ENCODE data around the gene ENOX1.

Gene ENOX1

GRCh38 chr13:43196750-43197370, 589.9 kb downstream of the ENOX1 start:
- DNase-seq = no peak
- Histone ChIP-seq H3K9ac (ENCODE audit: low read length) (no peak overlapping the region), H3K18ac (ENCODE audit: low read length) (no peak overlapping the region), H3K4ac (ENCODE audit: low read depth, low read length) (no peak overlapping the region), H3K36me3 (ENCODE audit: control insufficient read depth in 1 of 2, insufficient read depth in 2 of 2, low read length in 2 of 2) (no peaks in the 10 kb centered on the region), H4K91ac (ENCODE audit: low read depth, low read length) (no peak overlapping the region), H3K23ac (ENCODE audit: low read length) (no peak overlapping the region), H2AK5ac (ENCODE audit: low read length) (no peak overlapping the region), H2BK12ac (ENCODE audit: low read length) (no peak overlapping the region), H3K14ac (ENCODE audit: low read length) (no peak overlapping the region), H3K4me1 (ENCODE audit: control insufficient read depth in 1 of 2, insufficient read depth in 2 of 2, low read length in 2 of 2) (peaks cover 7 to 9% of the 10 kb centered on the region in 2 experiments), H4K12ac (ENCODE audit: low read depth, low read length) (no peak overlapping the region), H4K8ac (ENCODE audit: low read depth, low read length) (no peak overlapping the region), H2AFZ (ENCODE audit: insufficient read depth, low read length, poor library complexity) (no peak overlapping the region), H3K9me3 (ENCODE audit: insufficient read depth, low read depth, low read length) (no peaks in the 10 kb centered on the region), H3K79me2 (ENCODE audit: control insufficient read depth, insufficient read depth, low read length, poor library complexity) (no peaks in the 10 kb centered on the region), H3K27me3 (ENCODE audit: insufficient read depth, low read length) (no peaks in the 10 kb centered on the region), H3K4me2 (ENCODE audit: low read length) (no peak overlapping the region), H3K4me3 (ENCODE audit: low read depth, low read length) (no peak overlapping the region), H3K79me1 (ENCODE audit: low read length) (peaks cover 2% of the 10 kb centered on the region), H2BK5ac (ENCODE audit: low read depth, low read length, poor library complexity) (no peak overlapping the region), H2BK120ac (ENCODE audit: insufficient read depth, low read length, poor library complexity) (no peak overlapping the region), H3K27ac (ENCODE audit: low read depth, low read length) (no peak overlapping the region)
- no CpG with 5 or more reads among the region's 3 CpGs for WGBS (ENCODE audit: extremely low coverage, insufficient coverage, insufficient read length)

GRCh38 chr13:43196086-43196621, 590.6 kb downstream of the ENOX1 start:
- H3K4me1 ChIP-seq (ENCODE audit: control insufficient read depth in 1 of 2, insufficient read depth in 2 of 2, low read length in 2 of 2) = peaks cover 7 to 9% of the 10 kb centered on the region in 2 experiments
- H3K27ac ChIP-seq (ENCODE audit: low read depth, low read length) = no peak overlapping the region
- no peaks in the 10 kb centered on the region for H3K79me2 ChIP-seq (ENCODE audit: control insufficient read depth, insufficient read depth, low read length, poor library complexity)
- H3K9ac ChIP-seq (ENCODE audit: low read length) = no peak overlapping the region
- no peak overlapping the region for H2BK120ac ChIP-seq (ENCODE audit: insufficient read depth, low read length, poor library complexity)
- no peak overlapping the region for H3K4ac ChIP-seq (ENCODE audit: low read depth, low read length)
- DNase-seq = no peak
- H2BK12ac ChIP-seq (ENCODE audit: low read length) = peak overlapping the region; percentile 32
- no peak overlapping the region for H3K4me3 ChIP-seq (ENCODE audit: low read depth, low read length)
- H3K36me3 ChIP-seq (ENCODE audit: control insufficient read depth in 1 of 2, insufficient read depth in 2 of 2, low read length in 2 of 2) = no peaks in the 10 kb centered on the region
- no peaks in the 10 kb centered on the region for H3K27me3 ChIP-seq (ENCODE audit: insufficient read depth, low read length)
- no peaks in the 10 kb centered on the region for H3K9me3 ChIP-seq (ENCODE audit: insufficient read depth, low read depth, low read length)
- no CpG with 5 or more reads among the region's 4 CpGs for WGBS (ENCODE audit: extremely low coverage, insufficient coverage, insufficient read length)
- H3K18ac ChIP-seq (ENCODE audit: low read length) = no peak overlapping the region
- H4K91ac ChIP-seq (ENCODE audit: low read depth, low read length) = peak overlapping the region; percentile 13
- H3K14ac ChIP-seq (ENCODE audit: low read length) = no peak overlapping the region
- no peak overlapping the region for H3K23ac ChIP-seq (ENCODE audit: low read length)
- no peak overlapping the region for H3K4me2 ChIP-seq (ENCODE audit: low read length)
- H4K12ac ChIP-seq (ENCODE audit: low read depth, low read length) = no peak overlapping the region
- no peak overlapping the region for H2BK5ac ChIP-seq (ENCODE audit: low read depth, low read length, poor library complexity)
- H4K8ac ChIP-seq (ENCODE audit: low read depth, low read length) = no peak overlapping the region
- no peak overlapping the region for H2AFZ ChIP-seq (ENCODE audit: insufficient read depth, low read length, poor library complexity)
- H2AK5ac ChIP-seq (ENCODE audit: low read length) = no peak overlapping the region
- peaks cover 2% of the 10 kb centered on the region for H3K79me1 ChIP-seq (ENCODE audit: low read length)

GRCh38 chr13:43195551-43195950, 591.2 kb downstream of the ENOX1 start:
- Histone ChIP-seq H4K91ac (ENCODE audit: low read depth, low read length) (peak overlapping the region; percentile 9), H3K27ac (ENCODE audit: low read depth, low read length) (no peak overlapping the region), H3K23ac (ENCODE audit: low read length) (no peak overlapping the region), H3K9me3 (ENCODE audit: insufficient read depth, low read depth, low read length) (no peaks in the 10 kb centered on the region), H3K79me2 (ENCODE audit: control insufficient read depth, insufficient read depth, low read length, poor library complexity) (no peaks in the 10 kb centered on the region), H3K9ac (ENCODE audit: low read length) (no peak overlapping the region), H2BK120ac (ENCODE audit: insufficient read depth, low read length, poor library complexity) (no peak overlapping the region), H2AFZ (ENCODE audit: insufficient read depth, low read length, poor library complexity) (no peak overlapping the region), H3K27me3 (ENCODE audit: insufficient read depth, low read length) (no peaks in the 10 kb centered on the region), H4K12ac (ENCODE audit: low read depth, low read length) (no peak overlapping the region), H3K4me3 (ENCODE audit: low read depth, low read length) (no peak overlapping the region), H3K36me3 (ENCODE audit: control insufficient read depth in 1 of 2, insufficient read depth in 2 of 2, low read length in 2 of 2) (no peaks in the 10 kb centered on the region), H3K4me2 (ENCODE audit: low read length) (no peak overlapping the region), H3K14ac (ENCODE audit: low read length) (no peak overlapping the region), H3K18ac (ENCODE audit: low read length) (no peak overlapping the region), H4K8ac (ENCODE audit: low read depth, low read length) (no peak overlapping the region), H2BK12ac (ENCODE audit: low read length) (no peak overlapping the region), H3K4me1 (ENCODE audit: control insufficient read depth in 1 of 2, insufficient read depth in 2 of 2, low read length in 2 of 2) (peaks cover 7 to 11% of the 10 kb centered on the region in 2 experiments), H2BK5ac (ENCODE audit: low read depth, low read length, poor library complexity) (no peak overlapping the region), H2AK5ac (ENCODE audit: low read length) (no peak overlapping the region), H3K79me1 (ENCODE audit: low read length) (peaks cover 2% of the 10 kb centered on the region), H3K4ac (ENCODE audit: low read depth, low read length) (no peak overlapping the region)
- no CpG with 5 or more reads among the region's 4 CpGs for WGBS (ENCODE audit: extremely low coverage, insufficient coverage, insufficient read length)
- no peak for DNase-seq

DNA sequence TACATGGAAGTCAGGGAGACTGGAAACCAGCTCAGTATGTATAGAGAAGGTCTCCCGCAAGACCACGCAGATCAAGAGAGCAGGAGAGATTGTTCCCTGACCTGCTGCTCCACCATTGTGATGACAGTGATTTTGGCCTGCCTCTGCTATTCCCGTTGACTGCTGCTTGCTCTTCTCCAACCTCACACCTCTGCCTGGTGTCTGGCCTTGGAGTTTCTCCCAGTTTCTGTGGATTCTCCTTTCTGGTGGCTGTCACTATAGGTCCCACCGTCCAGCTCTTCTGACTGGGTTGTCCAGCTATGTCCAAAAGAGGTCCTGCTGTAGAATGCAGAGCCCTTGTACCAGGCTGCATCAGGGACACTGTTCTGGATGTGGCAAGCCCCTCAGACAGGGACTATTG, 591.7 kb downstream of the ENOX1 start:
- H2AK5ac ChIP-seq (ENCODE audit: low read length) = no peak overlapping the region
- no peaks in the 10 kb centered on the region for H3K9me3 ChIP-seq (ENCODE audit: insufficient read depth, low read depth, low read length)
- no peak overlapping the region for H3K4me3 ChIP-seq (ENCODE audit: low read depth, low read length)
- no CpG with 5 or more reads among the region's 4 CpGs for WGBS (ENCODE audit: extremely low coverage, insufficient coverage, insufficient read length)
- no peak overlapping the region for H3K27ac ChIP-seq (ENCODE audit: low read depth, low read length)
- peak overlapping the region; percentile 27 for H2BK120ac ChIP-seq (ENCODE audit: insufficient read depth, low read length, poor library complexity)
- H4K91ac ChIP-seq (ENCODE audit: low read depth, low read length) = peak overlapping the region; percentile 9
- no peak overlapping the region for H3K23ac ChIP-seq (ENCODE audit: low read length)
- H2BK12ac ChIP-seq (ENCODE audit: low read length) = peak overlapping the region; percentile 42
- H2AFZ ChIP-seq (ENCODE audit: insufficient read depth, low read length, poor library complexity) = no peak overlapping the region
- H4K8ac ChIP-seq (ENCODE audit: low read depth, low read length) = no peak overlapping the region
- DNase-seq = no peak
- H3K9ac ChIP-seq (ENCODE audit: low read length) = no peak overlapping the region
- no peak overlapping the region for H3K18ac ChIP-seq (ENCODE audit: low read length)
- H3K4me2 ChIP-seq (ENCODE audit: low read length) = no peak overlapping the region
- peak overlapping the region; percentile 19 for H3K14ac ChIP-seq (ENCODE audit: low read length)
- no peak overlapping the region for H3K4ac ChIP-seq (ENCODE audit: low read depth, low read length)
- no peak overlapping the region for H2BK5ac ChIP-seq (ENCODE audit: low read depth, low read length, poor library complexity)
- peaks cover 7 to 11% of the 10 kb centered on the region in 2 experiments for H3K4me1 ChIP-seq (ENCODE audit: control insufficient read depth in 1 of 2, insufficient read depth in 2 of 2, low read length in 2 of 2)
- H3K79me1 ChIP-seq (ENCODE audit: low read length) = peaks cover 2% of the 10 kb centered on the region
- no peak overlapping the region for H4K12ac ChIP-seq (ENCODE audit: low read depth, low read length)
- no peaks in the 10 kb centered on the region for H3K27me3 ChIP-seq (ENCODE audit: insufficient read depth, low read length)
- no peaks in the 10 kb centered on the region for H3K36me3 ChIP-seq (ENCODE audit: control insufficient read depth in 1 of 2, insufficient read depth in 2 of 2, low read length in 2 of 2)
- H3K79me2 ChIP-seq (ENCODE audit: control insufficient read depth, insufficient read depth, low read length, poor library complexity) = no peaks in the 10 kb centered on the region
